ENCODE measurements around the gene CCND1.

The CCND1 gene

DNA sequence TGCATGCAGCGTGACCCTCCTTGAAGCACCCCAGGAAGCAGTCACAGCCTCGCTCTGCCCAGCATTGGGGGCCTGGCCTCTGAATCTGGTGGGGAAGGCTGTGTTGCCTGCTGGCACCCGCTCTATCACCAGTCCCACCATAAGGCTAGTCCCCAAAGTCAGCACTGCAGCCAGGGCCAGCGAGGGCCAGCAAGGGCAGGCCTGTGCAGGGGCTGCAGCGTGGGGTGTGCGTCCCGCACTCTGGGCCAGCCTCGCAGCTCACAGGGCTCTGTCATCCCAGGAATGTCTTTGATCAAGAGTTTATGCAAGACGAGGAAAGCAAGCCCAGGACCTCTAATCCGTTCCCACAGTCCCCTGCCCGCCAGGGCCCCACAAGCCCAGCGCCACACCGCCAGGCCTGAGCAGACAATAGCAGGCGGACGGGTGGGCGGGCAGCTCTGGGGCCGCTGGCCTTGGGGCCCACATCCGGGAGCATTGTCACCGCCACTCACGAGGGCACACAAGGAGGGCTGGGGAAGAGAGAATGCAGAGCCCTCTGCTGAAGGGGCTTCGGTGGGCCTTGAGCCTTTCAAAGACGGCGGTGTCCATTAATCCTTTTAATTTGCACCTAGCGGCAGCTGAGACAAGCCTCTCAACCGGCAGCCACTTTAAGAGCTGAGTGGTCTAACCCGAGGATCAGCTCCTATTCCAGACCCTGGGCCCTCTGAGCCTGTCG, 17.1 kb downstream of the CCND1 start:
- H3K4me1 ChIP-seq (ENCODE audit: insufficient read depth, poor library complexity, severe bottlenecking), result peaks cover 4% of the 10 kb centered on the region
- H3K36me3 ChIP-seq (ENCODE audit: low read depth), result peaks cover 12% of the 10 kb centered on the region

DNA sequence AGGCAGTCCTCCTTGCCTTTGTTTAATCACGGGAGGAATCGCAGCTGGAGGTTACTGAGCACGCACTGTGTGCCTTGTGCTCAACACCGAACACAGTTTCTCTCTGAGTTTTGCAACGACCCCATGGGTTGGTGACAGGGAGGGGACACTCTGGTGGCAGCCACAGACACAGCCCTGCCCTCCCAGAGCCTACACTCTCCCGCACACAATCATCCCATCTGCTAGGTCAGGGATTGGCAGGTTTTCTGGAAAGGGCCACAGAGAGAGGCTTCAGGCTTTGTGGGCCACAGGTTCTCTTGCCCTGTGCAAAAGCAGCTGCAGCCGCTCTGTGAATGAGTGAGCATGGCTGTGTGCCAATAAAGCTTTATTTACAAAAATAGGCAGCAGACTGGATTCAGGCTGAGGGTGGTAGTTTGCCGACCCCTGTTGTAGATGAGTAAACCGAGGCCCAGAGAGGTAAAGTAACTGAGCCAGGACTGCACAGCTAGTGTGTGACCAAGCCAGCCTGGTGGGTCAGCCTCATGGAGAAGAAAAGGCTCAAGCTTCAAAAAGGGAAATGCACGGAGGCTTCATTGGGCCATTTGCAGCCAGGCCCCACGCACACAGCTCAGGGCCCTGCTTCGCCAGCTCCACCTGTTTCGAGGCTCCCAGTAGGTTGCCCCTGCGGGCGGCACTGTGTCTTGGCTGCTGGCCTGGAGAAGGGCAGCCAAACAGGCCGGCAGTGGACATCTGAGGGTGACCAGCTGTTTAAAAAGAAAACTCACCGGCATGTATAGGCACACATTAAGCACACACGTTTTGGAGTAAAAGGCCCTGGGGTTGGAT, 17.9 kb downstream of the CCND1 start:
- Histone ChIP-seq H3K27ac (ENCODE audit: poor library complexity, severe bottlenecking) (no peak overlapping the region), H3K4me3 (ENCODE audit: severe bottlenecking) (no peak overlapping the region), H3K36me3 (ENCODE audit: low read depth) (peaks cover 4% of the 10 kb centered on the region), H3K27me3 (ENCODE audit: insufficient read depth, poor library complexity, severe bottlenecking) (no peaks in the 10 kb centered on the region), H3K4me1 (ENCODE audit: insufficient read depth, poor library complexity, severe bottlenecking) (peaks cover 4% of the 10 kb centered on the region), H3K9me3 (ENCODE audit: severe bottlenecking) (no peaks in the 10 kb centered on the region)
- TF ChIP-seq CTCF (IDR thresholded peaks at IDR 0.05; ENCODE audit: poor library complexity, severe bottlenecking), result no peak
- ATAC-seq (ENCODE audit: low read depth) (no peak), DNase-seq (ENCODE audit: low spot score) (peak; percentile 36)

More for the DNA sequence above, 17.1 kb downstream of the CCND1 start:
- no peaks in the 10 kb centered on the region for H3K9me3 ChIP-seq (ENCODE audit: severe bottlenecking)
- DNase-seq (ENCODE audit: low spot score), result peak; percentile 60
- no peaks in the 10 kb centered on the region for H3K27me3 ChIP-seq (ENCODE audit: insufficient read depth, poor library complexity, severe bottlenecking)
- no peak overlapping the region for H3K27ac ChIP-seq (ENCODE audit: poor library complexity, severe bottlenecking)
- H3K4me3 ChIP-seq (ENCODE audit: severe bottlenecking), result no peak overlapping the region
- no peak for ATAC-seq (ENCODE audit: low read depth)
- TF ChIP-seq CTCF (IDR thresholded peaks at IDR 0.05; ENCODE audit: poor library complexity, severe bottlenecking), result no peak

GRCh38 chr11:69659591-69659990, 18.6 kb downstream of the CCND1 start:
- no peak overlapping the region for H3K27ac ChIP-seq (ENCODE audit: poor library complexity, severe bottlenecking)
- DNase-seq (ENCODE audit: low spot score) (peak; percentile 33), ATAC-seq (ENCODE audit: low read depth) (no peak)
- no peak for TF ChIP-seq CTCF (IDR thresholded peaks at IDR 0.05; ENCODE audit: poor library complexity, severe bottlenecking)
- H3K4me1 ChIP-seq (ENCODE audit: insufficient read depth, poor library complexity, severe bottlenecking), result peaks cover 1% of the 10 kb centered on the region
- H3K36me3 ChIP-seq (ENCODE audit: low read depth), result no peaks in the 10 kb centered on the region
- H3K27me3 ChIP-seq (ENCODE audit: insufficient read depth, poor library complexity, severe bottlenecking), result no peaks in the 10 kb centered on the region
- no peak overlapping the region for H3K4me3 ChIP-seq (ENCODE audit: severe bottlenecking)
- H3K9me3 ChIP-seq (ENCODE audit: severe bottlenecking), result no peaks in the 10 kb centered on the region

DNA sequence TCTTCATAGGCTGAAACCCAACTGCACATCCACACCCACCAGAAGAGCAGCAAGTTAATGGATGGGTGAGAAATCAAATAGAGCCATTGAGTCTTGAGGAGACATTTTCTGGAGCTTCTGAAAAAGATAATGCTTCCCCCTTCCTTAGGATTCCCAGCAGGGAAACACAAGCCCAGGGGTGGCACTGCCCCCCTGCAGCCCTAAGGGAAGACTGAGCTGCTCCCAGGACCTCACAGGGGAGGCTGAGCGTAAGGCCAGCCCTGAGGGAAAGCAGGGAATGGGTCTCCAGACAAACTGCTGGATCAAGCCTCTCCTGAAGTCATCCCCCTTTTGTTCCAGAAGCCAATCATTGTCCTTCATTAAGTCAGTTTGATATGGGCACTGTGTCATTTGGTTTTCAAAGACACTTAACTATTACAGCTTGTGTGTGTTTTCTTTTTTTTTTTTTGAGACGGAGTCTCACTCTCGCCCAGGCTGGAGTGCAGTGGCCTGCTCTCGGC, 19.1 kb downstream of the CCND1 start:
- no peaks in the 10 kb centered on the region for H3K9me3 ChIP-seq (ENCODE audit: severe bottlenecking)
- no peak overlapping the region for H3K27ac ChIP-seq (ENCODE audit: poor library complexity, severe bottlenecking)
- H3K4me1 ChIP-seq (ENCODE audit: insufficient read depth, poor library complexity, severe bottlenecking), result no peaks in the 10 kb centered on the region
- ATAC-seq (ENCODE audit: low read depth) (no peak), DNase-seq (ENCODE audit: low spot score) (no peak)
- no peaks in the 10 kb centered on the region for H3K27me3 ChIP-seq (ENCODE audit: insufficient read depth, poor library complexity, severe bottlenecking)
- H3K36me3 ChIP-seq (ENCODE audit: low read depth), result 0 out of 2 replicates have a peak, but pooled peaks cover under 1% of the 10 kb centered on the region
- no peak for TF ChIP-seq CTCF (IDR thresholded peaks at IDR 0.05; ENCODE audit: poor library complexity, severe bottlenecking)
- no peak overlapping the region for H3K4me3 ChIP-seq (ENCODE audit: severe bottlenecking)
